K562 (cell line): ENCODE data around the gene PPP1R3E.

Experiments used
- CBFB ChIP-seq: sonication (generic); formaldehyde crosslinking; IDR thresholded peaks from 2 replicates; pipeline ENCODE4 v1.4.0; 2020; ENCODE audit warnings: mild to moderate bottlenecking, missing genetic modification reagents
- CBX5 ChIP-seq: IDR thresholded peaks from 2 replicates; pipeline ENCODE4 v1.6.1; 2014; ENCODE audit warnings: low read depth, borderline replicate concordance
- CTCF ChIP-seq, 3 experiments: IDR thresholded peaks in 2 of 3; conservative IDR thresholded peaks in 1 of 3; 2 replicates each; pipeline ENCODE4 v1.5.1; 2011 to 2012; ENCODE audit warnings: low read length in 3 of 3, mild to moderate bottlenecking in 3 of 3, control low read depth in 2 of 3, improper control_type of control experiment in 1 of 3, inconsistent platforms in 1 of 3, low read depth in 1 of 3, mixed read lengths in 1 of 3, moderate library complexity in 1 of 3; ENCODE audit not compliant: insufficient read depth in 2 of 3
- EHMT2 ChIP-seq: fragments of 450-650 bp; IDR thresholded peaks from 2 replicates; pipeline ENCODE4 v1.6.1; 2018; ENCODE audit warnings: antibody characterized with exemption
- ETS1 ChIP-seq: conservative IDR thresholded peaks from 2 replicates; pipeline ENCODE4 v1.6.1; 2011; ENCODE audit warnings: low read depth, mild to moderate bottlenecking, low read length; ENCODE audit not compliant: control insufficient read depth
- KDM1A ChIP-seq, 2 experiments: fragments of 450-650 bp; IDR thresholded peaks; 2 replicates each; pipeline ENCODE4 v1.6.1; 2016; ENCODE audit warnings: mild to moderate bottlenecking in 2 of 2
- NFRKB ChIP-seq: fragments of 450-650 bp; IDR thresholded peaks from 2 replicates; pipeline ENCODE4 v1.6.1; 2016; ENCODE audit warnings: low read depth
- TRIM24 ChIP-seq, 2 experiments: fragments of 450-650 bp; IDR thresholded peaks; 2 replicates each; pipeline ENCODE4 v1.6.1; 2016
- ZC3H8 ChIP-seq: fragments of 450-650 bp; IDR thresholded peaks from 2 replicates; pipeline ENCODE4 v1.6.1; 2017
- ZNF280B ChIP-seq: fragments of 250-450 bp; sonication (Bioruptor Pico); IDR thresholded peaks from 2 replicates; pipeline ENCODE4 v1.5.1; 2021; ENCODE audit warnings: mild to moderate bottlenecking

- TF ChIP-seq ZC3H8 (no peak), CTCF (IDR thresholded peaks at IDR 0.05 in 2 of 3, conservative IDR thresholded peaks at IDR 0.05 in 1 of 3; ENCODE audit: insufficient read depth in 2 of 3, low read depth in 1 of 3, low read length in 3 of 3) (no peak), TRIM24 (IDR thresholded peaks at IDR 0.05) (no peak), KDM1A (IDR thresholded peaks at IDR 0.05) (no peak), CBFB (CRISPR knock-in tag) (no peak), ETS1 (no peak), EHMT2 (no peak), CBX5 (no peak), ZNF280B (CRISPR knock-in tag) (no peak), NFRKB (no peak)
Observed at GRCh38 chr14:23296012-23296777, 6.5 kb downstream of the PPP1R3E start.
